ENCODE results near the gene TRNAU1AP.

The TRNAU1AP gene

DNA sequence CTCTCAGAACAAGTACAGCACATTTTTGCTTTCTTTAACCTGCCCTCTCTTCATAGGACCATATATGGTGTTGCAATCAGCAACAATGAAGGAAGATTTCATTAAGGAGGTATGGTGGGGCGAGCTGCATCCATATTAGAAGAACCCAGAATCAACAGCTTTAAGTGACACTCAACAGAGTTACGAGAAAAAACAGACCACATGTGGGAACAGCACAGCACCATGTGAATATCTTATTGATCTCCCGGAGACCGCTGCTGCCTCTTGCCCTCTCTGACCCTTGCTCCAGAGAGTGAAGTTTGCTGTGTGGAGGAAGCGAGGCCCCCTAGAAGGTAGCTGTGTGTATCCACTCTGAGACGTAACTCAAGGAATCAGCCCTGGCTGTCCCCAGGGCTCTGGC is 52.1 kb downstream of the TRNAU1AP start:
- DNase-seq (ENCODE audit: low read depth): no peak

GRCh38 chr1:28606771-28607170 is 53.9 kb downstream of the TRNAU1AP start:
- DNase-seq (ENCODE audit: low read depth): no peak

DNA sequence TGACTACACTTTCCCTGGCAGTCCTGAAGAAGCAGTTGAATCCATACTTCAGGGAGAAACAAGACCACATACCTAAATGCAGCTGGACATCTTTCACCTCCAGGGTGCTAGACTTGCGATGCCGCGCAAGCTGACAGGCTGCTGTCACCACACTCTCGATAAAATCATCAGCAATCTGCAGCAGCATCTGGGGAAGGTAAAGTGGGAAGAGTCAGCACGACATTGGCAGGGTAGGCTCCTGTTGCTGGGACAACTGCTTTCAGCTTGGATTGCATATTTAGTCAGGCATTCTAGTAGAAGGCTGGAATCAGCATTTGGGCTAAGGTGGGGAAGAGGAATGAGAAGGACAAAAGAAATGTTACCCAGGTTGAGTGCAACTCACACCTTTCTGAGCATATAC is 60.3 kb downstream of the TRNAU1AP start:
- no peak for DNase-seq (ENCODE audit: low read depth)
